NCI-H2029 (cell line): Measurements from ENCODE around the gene ELOVL7.
"Not testable (repeated sequence)": the region's sequence is repeated elsewhere in the genome, so short reads cannot be mapped to it uniquely, and the experiment has no call there.

Source experiments
- DNase-seq: peaks from one replicate; lab custom pipeline; 2025; lab: John Stamatoyannopoulos, UW

The ELOVL7 gene

GRCh38 chr5:60843936-60844905 is at the start of gene ELOVL7:
Gene ELOVL7, minus strand, starts transcription at chr5:60844269. Its CDS starts 56,872 bp downstream, at chr5:60787397.
- DNase-seq = peak; percentile 84

- no peak for DNase-seq
These were observed 49.5 kb upstream of the ELOVL7 start for GRCh38 chr5:60893521-60893920.

GRCh38 chr5:60891667-60892066 is 47.6 kb upstream of the ELOVL7 start:
- no peak for DNase-seq

- no peak for DNase-seq
These were observed 44.4 kb upstream of the ELOVL7 start for GRCh38 chr5:60888359-60889061.

GRCh38 chr5:60887746-60888145 is 43.7 kb upstream of the ELOVL7 start:
- no peak for DNase-seq

GRCh38 chr5:60887096-60887495 is 43.0 kb upstream of the ELOVL7 start:
- no peak for DNase-seq

GRCh38 chr5:60886158-60886557 is 42.1 kb upstream of the ELOVL7 start:
- DNase-seq = no peak

GRCh38 chr5:60883229-60883628 is 39.2 kb upstream of the ELOVL7 start:
- DNase-seq = no peak

- no peak for DNase-seq
These were observed 28.8 kb upstream of the ELOVL7 start for GRCh38 chr5:60872892-60873291.

- DNase-seq = no peak
These were observed 26.8 kb upstream of the ELOVL7 start for GRCh38 chr5:60870857-60871256.

GRCh38 chr5:60860572-60860971 is 16.5 kb upstream of the ELOVL7 start:
- DNase-seq = not testable (repeated sequence)

- DNase-seq = no peak
These were observed 12.0 kb upstream of the ELOVL7 start for GRCh38 chr5:60856066-60856465.

GRCh38 chr5:60852940-60853339 is 8.9 kb upstream of the ELOVL7 start:
- no peak for DNase-seq

GRCh38 chr5:60852317-60852716 is 8.2 kb upstream of the ELOVL7 start:
- no peak for DNase-seq

GRCh38 chr5:60851626-60852025 is 7.6 kb upstream of the ELOVL7 start:
- DNase-seq = no peak

GRCh38 chr5:60846298-60846697 is 2.2 kb upstream of the ELOVL7 start:
- no peak for DNase-seq

GRCh38 chr5:60843386-60843935 is 608 bp downstream of the ELOVL7 start:
- no peak for DNase-seq

- peak; percentile 26 for DNase-seq
These were observed 1.1 kb downstream of the ELOVL7 start for GRCh38 chr5:60842871-60843385.

GRCh38 chr5:60841361-60841760 is 2.7 kb downstream of the ELOVL7 start:
- peak; percentile 18 for DNase-seq

- DNase-seq = no peak
These were observed 7.9 kb downstream of the ELOVL7 start for GRCh38 chr5:60836131-60836530.

GRCh38 chr5:60835554-60835953 is 8.5 kb downstream of the ELOVL7 start:
- DNase-seq = no peak

- DNase-seq = no peak
These were observed 10.5 kb downstream of the ELOVL7 start for GRCh38 chr5:60833520-60833919.
